Measurements from ENCODE around the gene PRKCE.

PRKCE gene

GRCh38 chr2:45992021-45992740 lies 340.7 kb downstream of the PRKCE start:
- DNase-seq (ENCODE audit: low spot score), result no peak

DNA sequence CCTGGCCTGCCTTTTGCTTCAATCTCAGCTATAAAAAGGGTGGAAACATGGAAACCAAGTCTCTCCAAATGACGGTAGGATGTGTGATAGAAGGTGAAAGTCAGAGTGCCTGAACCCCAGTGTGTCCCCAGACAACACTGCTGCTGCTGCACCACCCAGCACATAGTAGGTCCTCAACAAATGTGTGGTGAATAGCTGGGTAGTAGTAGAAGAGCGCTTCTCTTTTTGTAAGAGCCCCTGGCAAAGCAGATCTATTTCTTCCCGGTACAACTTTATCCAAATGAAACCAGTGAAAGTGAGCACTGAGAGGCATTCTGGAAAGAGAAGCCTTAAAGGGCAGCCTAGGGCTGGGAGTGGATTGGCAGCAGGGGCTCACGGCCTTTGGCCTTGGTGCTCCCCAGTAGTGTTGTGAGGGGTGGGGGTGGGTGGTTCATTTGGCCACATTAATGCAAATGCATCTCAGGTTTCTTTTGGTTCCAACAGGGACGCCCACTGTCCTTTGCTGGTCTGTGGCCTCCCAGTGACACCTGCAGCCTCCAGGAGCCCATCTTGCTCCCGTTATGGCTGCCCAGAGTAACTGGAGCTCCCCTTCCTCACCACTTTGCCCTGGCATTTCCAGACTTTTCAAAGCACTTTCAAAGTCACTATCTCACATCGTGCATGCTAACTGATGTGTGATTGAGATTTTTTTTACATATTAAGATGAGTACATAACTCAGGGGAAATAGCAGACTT lies 341.4 kb downstream of the PRKCE start:
- DNase-seq (ENCODE audit: low spot score), result no peak

DNA sequence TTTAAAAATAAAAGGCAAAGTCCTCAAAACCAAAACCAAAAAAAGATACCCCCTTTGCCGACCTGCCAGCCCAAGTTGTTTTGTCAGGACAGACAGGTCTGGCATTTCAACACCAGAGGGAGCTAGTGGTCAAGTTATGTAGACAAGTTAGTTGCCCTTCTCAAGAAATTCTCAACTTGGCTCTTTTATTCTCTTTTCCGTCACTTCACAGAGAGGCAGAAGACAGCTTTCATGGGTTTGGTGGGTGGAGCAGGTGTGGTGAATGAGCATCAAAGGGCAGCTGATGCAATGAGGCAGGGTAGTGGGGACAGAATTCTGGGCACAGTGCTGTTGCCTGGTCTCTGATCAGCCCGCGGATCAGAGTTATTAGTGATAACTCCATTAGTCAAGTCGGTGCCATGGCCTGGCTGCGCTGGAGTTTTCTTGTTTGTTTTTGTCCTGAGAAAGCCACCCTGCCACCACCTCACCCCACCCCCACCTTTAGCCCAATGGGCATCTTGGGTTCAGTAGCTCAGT lies 342.1 kb downstream of the PRKCE start:
- peak; percentile 65 for DNase-seq (ENCODE audit: low spot score)

GRCh38 chr2:45994060-45994459 lies 342.6 kb downstream of the PRKCE start:
- no peak for DNase-seq (ENCODE audit: low spot score)

GRCh38 chr2:46000660-46001059 lies 349.2 kb downstream of the PRKCE start:
- no peak for DNase-seq (ENCODE audit: low spot score)

- DNase-seq (ENCODE audit: low spot score), result no peak
These were observed 349.8 kb downstream of the PRKCE start for GRCh38 chr2:46001290-46001689.

DNA sequence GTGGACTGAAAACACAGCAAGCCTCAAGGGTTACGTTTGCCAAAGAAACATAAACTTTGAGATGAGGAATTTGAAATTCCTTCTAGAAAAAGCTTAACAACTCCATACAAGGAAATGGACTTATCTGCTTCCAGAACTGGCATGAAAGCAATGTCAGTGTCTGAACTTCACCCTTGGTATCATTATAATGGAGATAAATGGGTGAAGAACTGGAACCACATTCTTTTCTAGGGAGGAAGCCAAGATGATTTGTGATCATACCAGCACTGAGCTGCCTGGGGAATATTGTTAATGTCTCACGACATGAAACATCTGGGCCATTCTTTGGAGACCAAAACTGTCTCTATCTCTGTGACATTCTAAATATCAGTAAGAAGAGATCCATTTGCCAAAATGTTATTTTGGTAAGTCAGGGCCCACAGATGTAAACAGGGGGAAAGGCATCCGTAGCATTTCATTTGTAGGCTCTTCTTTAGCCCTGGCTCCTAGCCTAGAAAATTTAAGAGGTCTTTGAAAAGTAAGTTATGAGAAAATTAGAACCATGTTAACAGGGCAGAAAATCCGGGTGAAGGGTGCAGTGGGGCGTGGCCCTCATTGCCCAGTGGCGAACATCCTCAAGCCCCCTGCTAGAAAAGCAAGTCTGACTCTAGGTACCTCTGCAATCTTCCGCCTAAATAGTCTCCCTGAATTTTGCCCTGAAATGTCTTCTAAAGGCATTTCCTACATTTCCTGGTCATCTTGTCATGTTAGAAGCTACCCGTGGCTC lies 350.4 kb downstream of the PRKCE start:
- no peak for DNase-seq (ENCODE audit: low spot score)

GRCh38 chr2:46002507-46002883 lies 351.0 kb downstream of the PRKCE start:
- DNase-seq (ENCODE audit: low spot score), result no peak

GRCh38 chr2:46002947-46003346 lies 351.5 kb downstream of the PRKCE start:
- no peak for DNase-seq (ENCODE audit: low spot score)

DNA sequence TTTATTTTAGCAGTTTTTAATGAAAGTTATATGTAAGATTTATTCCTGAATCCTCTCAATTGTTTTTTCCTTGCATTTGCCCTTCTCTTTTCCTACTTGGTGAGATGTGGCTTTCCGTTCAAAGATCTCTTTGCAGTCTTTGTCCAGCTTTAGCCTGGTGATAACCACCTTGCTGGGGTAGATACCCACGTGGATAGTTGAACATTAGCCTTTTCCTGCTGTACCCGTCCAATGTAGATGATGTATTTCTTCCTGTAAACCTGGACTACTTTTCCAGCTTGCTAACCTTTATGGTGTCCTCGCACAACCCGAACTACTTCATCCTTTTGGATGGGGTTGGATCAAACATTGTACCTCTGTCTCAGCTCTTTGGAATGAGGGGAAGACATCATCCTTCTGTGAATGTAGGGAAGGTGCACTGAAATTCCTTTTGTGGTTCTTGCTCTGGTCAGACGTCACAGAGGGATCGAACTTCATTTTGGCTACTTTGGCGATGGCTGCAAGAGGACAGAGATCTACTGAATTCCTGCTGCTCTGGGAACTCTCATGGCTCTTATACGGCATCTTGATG lies 352.5 kb downstream of the PRKCE start:
- no peak for DNase-seq (ENCODE audit: low spot score)

- DNase-seq (ENCODE audit: low spot score), result no peak
These were observed 355.1 kb downstream of the PRKCE start for GRCh38 chr2:46006473-46007025.

- no peak for DNase-seq (ENCODE audit: low spot score)
These were observed 355.9 kb downstream of the PRKCE start for GRCh38 chr2:46007412-46007811.

GRCh38 chr2:46008091-46008870 lies 356.8 kb downstream of the PRKCE start:
- no peak for DNase-seq (ENCODE audit: low spot score)

DNA sequence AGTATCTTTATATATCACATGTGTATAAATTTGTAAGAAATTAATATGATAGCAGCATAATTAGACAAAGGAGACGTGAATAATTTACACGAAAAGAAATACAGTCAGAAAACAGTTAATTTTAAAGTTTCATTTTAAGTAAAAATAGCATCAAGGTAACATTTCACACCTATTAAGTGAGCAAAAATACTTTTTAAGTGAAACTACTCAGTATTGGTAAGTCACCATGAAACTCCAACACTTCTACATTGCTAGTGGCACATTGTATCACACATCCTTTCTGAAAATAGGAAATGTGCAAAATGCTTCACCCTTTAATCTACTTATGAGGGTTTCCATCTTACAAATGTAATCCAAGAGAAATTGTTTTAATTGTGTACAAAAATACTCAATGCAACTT lies 357.8 kb downstream of the PRKCE start:
- no peak for DNase-seq (ENCODE audit: low spot score)

DNA sequence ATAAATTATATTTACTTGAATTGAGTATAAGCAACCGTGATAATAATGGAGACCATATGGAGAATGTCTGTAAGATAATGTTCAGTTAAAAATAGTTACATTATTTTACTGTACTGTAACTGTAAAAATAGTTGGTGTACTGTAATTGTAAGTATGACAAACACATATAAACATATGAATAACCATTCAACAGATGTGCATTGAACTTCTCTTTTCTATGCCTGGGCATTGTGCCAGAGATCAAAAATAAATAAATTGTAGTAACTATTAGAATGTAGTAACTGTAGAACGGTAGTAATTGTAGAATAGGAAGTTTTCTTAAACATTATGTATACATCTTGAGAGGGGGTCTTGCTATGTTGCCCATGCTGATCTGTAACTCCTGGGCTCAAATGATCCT lies 358.3 kb downstream of the PRKCE start:
- no peak for DNase-seq (ENCODE audit: low spot score)

DNA sequence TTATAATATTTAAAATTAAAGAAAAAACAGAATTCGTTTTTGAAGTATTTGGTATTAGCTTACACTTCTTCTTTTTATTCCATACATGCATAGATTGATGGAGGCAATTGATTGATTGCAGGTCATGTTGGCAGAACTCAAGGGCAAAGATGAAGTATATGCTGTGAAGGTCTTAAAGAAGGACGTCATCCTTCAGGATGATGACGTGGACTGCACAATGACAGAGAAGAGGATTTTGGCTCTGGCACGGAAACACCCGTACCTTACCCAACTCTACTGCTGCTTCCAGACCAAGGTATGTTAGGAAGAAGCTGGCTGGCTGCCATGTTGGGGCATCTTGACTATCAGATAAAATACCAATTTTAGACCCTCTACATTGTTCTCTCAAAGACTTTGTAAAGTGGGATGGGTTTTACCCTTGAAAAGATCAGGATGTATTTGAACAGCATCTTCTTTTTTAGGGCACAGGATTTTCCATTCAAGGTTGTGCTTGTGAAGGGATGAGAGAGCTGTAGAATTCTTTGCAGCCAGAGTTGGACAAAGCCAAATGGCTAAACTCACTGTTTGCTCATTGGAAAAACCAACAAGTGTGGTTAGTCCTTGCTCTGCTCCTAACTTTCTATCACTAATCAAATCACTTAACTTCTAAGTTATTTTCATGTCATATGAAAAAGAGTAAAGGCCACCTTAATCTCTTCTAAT lies 358.9 kb downstream of the PRKCE start:
- DNase-seq (ENCODE audit: low spot score), result no peak

DNA sequence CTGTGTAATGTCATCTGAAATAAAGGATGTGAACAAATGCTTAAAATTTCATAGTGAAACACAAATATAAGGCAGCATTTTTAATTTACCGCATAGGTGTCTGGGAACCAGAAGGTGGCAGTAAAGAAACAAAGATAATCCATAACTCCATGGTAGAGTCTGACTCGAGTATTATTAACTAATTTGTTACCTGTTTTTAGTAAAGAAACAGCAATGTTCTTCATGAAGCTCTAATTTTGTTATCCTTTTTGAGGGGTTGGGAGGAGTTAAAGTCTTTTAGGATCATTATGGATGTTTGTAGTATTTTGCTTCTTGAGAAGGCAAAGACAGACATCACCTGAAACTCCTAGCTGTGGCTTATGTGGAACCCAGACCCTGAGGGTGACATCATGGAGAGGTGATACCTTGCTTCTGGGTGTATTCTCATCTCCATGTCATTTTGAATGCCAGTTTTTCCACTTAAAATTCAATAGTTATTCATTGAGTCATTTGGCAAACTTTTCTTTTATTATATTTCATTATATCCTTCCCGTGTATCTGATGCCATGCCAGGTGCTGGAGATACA lies 359.5 kb downstream of the PRKCE start:
- peak; percentile 48 for DNase-seq (ENCODE audit: low spot score)

DNA sequence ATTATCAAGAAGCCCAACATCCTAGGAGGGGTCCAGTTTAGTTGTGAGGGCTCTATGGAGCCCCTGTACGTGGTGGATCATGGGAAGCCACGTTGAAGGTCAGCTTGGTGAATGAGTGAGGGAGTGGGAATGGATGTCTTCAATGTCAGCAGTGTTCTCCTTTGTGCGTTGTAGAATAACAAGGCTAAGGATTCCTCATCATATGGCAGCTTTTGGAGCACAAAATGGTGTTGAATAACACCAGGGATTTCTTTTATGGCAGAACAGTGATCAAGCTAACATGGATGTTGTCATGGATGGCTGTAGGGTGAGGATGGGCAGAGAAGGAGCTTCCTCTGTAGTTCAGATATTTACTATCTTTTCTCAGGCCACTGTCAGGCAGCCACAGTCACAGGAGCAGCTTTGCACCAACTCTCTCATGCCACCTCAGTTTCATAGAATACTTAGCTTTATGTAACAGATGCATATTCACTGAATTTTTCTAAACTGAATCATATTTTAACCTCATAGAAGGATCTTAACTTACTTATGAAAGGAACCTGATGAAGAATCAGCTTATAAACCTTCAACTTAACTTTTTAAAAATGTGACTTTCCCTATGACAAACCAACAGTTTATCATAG lies 361.3 kb downstream of the PRKCE start:
- DNase-seq (ENCODE audit: low spot score), result no peak

DNA sequence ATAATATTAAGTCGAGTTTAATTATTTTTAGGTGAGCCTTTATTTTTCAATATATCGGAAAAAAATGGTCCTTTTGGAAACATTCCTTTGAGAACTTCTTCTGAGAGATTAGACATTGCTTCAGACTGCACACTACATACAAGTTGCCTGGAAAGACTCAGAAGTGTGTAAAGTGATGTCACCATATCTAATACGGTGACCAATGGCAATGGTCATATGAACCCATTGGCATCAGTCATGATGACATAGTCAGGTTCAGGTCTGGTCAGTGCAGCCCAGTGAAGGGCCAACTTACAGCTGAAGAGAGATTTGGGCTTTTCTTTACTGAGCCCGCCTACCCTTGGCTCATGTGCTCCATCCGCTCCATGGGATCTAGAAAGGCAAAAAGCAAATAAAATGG lies 362.3 kb downstream of the PRKCE start:
- DNase-seq (ENCODE audit: low spot score), result no peak

Measured in D341Med (cell line).